Neutrophil (primary cell): ENCODE results near the gene ZNF627.
"Not testable (repeated sequence)": the region's sequence is repeated elsewhere in the genome, so short reads cannot be mapped to it uniquely, and the experiment has no call there.

ENCODE experiments used
- H3K27ac ChIP-seq: fragments of 200-600 bp; sonication (generic); 2 replicates; pipeline ENCODE4 v1.5.1; 2016; ENCODE audit warnings: mild to moderate bottlenecking, moderate library complexity
- H3K27me3 ChIP-seq: fragments of 200-600 bp; sonication (generic); 2 replicates; pipeline ENCODE4 v1.6.0; 2016; ENCODE audit warnings: mild to moderate bottlenecking
- H3K36me3 ChIP-seq: fragments of 200-600 bp; sonication (generic); 2 replicates; pipeline ENCODE4 v1.5.1; 2017
- H3K4me1 ChIP-seq, 2 experiments: fragments of 200-600 bp in 1 of 2; sonication (generic) in 1 of 2; 1 replicate in 1 of 2; 2 replicates in 1 of 2; pipeline versions ENCODE4 v1.5.1 to v1.6.1; 2013 to 2016; ENCODE audit warnings: low read depth in 1 of 2, low read length in 1 of 2, mild to moderate bottlenecking in 1 of 2, moderate library complexity in 1 of 2; ENCODE audit not compliant: control insufficient read depth in 1 of 2, insufficient read depth in 1 of 2
- H3K4me3 ChIP-seq, 2 experiments: fragments of 200-600 bp in 1 of 2; sonication (generic) in 1 of 2; 1 replicate in 1 of 2; 2 replicates in 1 of 2; pipeline ENCODE4 v1.5.1; 2013 to 2016; ENCODE audit warnings: low read depth in 1 of 2, low read length in 1 of 2, mild to moderate bottlenecking in 1 of 2, moderate library complexity in 1 of 2
- H3K9me3 ChIP-seq: fragments of 200-600 bp; sonication (generic); 2 replicates; pipeline ENCODE4 v1.5.1; 2016
- TF ChIP-seq, protein P1 (sequence below): fragments of 200-600 bp; sonication (generic); IDR thresholded peaks from 2 replicates; pipeline ENCODE4 v1.5.1; 2016; ENCODE audit warnings: antibody characterized with exemption

Gene ZNF627

GRCh38 chr19:11612816-11613511 lies 15.7 kb downstream of the ZNF627 start:
- no peaks in the 10 kb centered on the region for H3K27me3 ChIP-seq
- peaks cover 33% of the 10 kb centered on the region for H3K36me3 ChIP-seq
- TF ChIP-seq, protein P1, sequence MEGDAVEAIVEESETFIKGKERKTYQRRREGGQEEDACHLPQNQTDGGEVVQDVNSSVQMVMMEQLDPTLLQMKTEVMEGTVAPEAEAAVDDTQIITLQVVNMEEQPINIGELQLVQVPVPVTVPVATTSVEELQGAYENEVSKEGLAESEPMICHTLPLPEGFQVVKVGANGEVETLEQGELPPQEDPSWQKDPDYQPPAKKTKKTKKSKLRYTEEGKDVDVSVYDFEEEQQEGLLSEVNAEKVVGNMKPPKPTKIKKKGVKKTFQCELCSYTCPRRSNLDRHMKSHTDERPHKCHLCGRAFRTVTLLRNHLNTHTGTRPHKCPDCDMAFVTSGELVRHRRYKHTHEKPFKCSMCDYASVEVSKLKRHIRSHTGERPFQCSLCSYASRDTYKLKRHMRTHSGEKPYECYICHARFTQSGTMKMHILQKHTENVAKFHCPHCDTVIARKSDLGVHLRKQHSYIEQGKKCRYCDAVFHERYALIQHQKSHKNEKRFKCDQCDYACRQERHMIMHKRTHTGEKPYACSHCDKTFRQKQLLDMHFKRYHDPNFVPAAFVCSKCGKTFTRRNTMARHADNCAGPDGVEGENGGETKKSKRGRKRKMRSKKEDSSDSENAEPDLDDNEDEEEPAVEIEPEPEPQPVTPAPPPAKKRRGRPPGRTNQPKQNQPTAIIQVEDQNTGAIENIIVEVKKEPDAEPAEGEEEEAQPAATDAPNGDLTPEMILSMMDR, result no peak
- peaks cover 19% of the 10 kb centered on the region for H3K9me3 ChIP-seq
- H3K4me3 ChIP-seq, result no peak overlapping the region
- no peak overlapping the region for H3K27ac ChIP-seq
- no peaks in the 10 kb centered on the region for H3K4me1 ChIP-seq

- H3K36me3 ChIP-seq, result peaks cover 50% of the 10 kb centered on the region
- TF ChIP-seq, protein P1, result no peak
- no peak overlapping the region for H3K27ac ChIP-seq
- H3K4me1 ChIP-seq, result no peaks in the 10 kb centered on the region
- no peak overlapping the region for H3K4me3 ChIP-seq
- H3K9me3 ChIP-seq, result peaks cover 25% of the 10 kb centered on the region
- H3K27me3 ChIP-seq, result no peaks in the 10 kb centered on the region
Observed at GRCh38 chr19:11617180-11618062, 20.1 kb downstream of the ZNF627 start.

- Histone ChIP-seq H3K4me3 (no peak overlapping the region), H3K9me3 (peaks cover 25% of the 10 kb centered on the region), H3K27me3 (peaks cover 29% of the 10 kb centered on the region), H3K27ac (no peak overlapping the region), H3K4me1 (no peaks in the 10 kb centered on the region), H3K36me3 (peaks cover 37% of the 10 kb centered on the region)
- TF ChIP-seq, protein P1, result no peak
Observed at GRCh38 chr19:11620553-11620952, 23.3 kb downstream of the ZNF627 start.

- H3K27ac ChIP-seq, H3K4me3 ChIP-seq, H3K4me1 ChIP-seq: not testable (repeated sequence)
- Histone ChIP-seq H3K36me3 (peaks cover 18% of the 10 kb centered on the region), H3K9me3 (peaks cover 11% of the 10 kb centered on the region), H3K27me3 (peaks cover 42% of the 10 kb centered on the region)
Observed at GRCh38 chr19:11622401-11622800, 25.1 kb downstream of the ZNF627 start.

DNA sequence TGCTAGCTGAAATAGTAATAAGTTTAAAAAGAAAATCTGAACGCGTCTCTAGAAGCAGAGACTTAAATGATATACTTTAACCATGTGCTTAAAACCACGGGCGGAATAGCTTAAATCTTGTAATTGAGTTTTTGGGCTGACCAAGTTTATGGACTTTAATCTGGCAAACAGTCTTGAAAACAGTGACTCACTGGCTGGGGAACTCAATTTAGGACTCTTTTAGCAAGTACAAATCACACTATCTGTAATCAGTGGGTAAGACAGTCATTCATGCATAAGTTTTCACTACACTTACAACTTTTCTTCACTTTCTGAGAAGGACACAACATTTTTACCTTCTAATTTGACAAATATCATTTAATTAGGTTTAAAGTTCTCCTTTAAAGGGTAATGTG lies 26.8 kb downstream of the ZNF627 start:
- no peak overlapping the region for H3K27ac ChIP-seq
- peaks cover 17% of the 10 kb centered on the region for H3K36me3 ChIP-seq
- no peak overlapping the region for H3K4me3 ChIP-seq
- TF ChIP-seq, protein P1, result no peak
- peaks cover 42% of the 10 kb centered on the region for H3K27me3 ChIP-seq
- no peaks in the 10 kb centered on the region for H3K9me3 ChIP-seq
- H3K4me1 ChIP-seq, result no peaks in the 10 kb centered on the region

GRCh38 chr19:11626252-11626651 lies 29.0 kb downstream of the ZNF627 start:
- H3K4me1 ChIP-seq, result no peaks in the 10 kb centered on the region
- no peaks in the 10 kb centered on the region for H3K36me3 ChIP-seq
- H3K27ac ChIP-seq, result no peak overlapping the region
- peaks cover 42% of the 10 kb centered on the region for H3K27me3 ChIP-seq
- H3K4me3 ChIP-seq, result no peak overlapping the region
- TF ChIP-seq, protein P1, result no peak
- H3K9me3 ChIP-seq, result no peaks in the 10 kb centered on the region
